GM19395 (cell line): ENCODE data around the gene S100A14.

Experiments
- ATAC-seq: cut with Tn5 transposase; IDR thresholded peaks from one replicate; pipeline ENCODE4 v1.9.1; 2021; ENCODE audit warnings: mild to moderate bottlenecking, moderate library complexity; ENCODE audit not compliant: unreplicated experiment

The S100A14 gene

DNA sequence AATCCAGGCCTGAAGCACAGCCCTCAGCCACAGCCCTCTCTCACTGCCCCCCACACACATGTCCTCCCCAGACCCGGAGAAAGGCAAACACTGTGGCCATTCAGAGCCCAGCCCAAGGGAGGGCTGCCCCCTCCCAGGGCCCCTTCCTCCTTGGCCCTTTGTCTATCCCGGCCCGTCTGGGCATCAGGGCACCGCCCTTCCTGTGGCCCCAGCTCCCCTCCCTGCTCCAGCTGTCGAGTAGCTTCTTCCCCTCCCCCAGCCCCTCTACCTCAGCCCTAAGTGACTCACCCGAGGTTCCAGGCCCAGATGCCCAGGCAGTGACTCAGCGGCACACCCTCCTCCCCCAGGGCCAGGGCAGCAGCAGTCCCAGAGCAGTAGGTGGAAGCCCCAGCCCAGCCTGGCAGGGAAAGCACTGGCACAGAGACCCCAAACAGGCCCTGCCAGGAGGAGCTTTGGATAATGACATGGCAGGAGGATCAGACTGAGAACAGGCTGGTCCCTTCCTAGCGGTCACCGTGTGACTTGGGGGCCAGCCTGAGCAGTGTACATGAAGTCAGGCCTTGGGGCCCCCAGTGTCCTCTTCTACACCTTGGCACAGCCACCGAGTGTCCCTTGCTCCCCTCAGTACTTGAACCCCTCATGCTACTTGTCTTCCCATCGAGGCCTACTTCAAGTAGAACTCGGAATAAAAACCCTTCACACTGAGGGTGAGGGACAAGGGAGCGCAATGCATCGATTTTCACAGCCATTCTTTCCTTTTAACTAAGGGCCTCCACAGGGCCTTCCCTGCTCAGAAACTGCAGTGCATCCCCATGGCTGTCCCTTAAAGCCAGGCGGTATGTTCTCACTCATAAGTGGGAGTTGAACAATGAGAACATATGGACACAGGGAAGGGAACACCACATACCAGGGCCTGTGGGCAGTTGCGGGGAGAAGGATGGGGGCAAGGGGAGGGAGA, 49.4 kb downstream of the S100A14 start:
- no peak for ATAC-seq

DNA sequence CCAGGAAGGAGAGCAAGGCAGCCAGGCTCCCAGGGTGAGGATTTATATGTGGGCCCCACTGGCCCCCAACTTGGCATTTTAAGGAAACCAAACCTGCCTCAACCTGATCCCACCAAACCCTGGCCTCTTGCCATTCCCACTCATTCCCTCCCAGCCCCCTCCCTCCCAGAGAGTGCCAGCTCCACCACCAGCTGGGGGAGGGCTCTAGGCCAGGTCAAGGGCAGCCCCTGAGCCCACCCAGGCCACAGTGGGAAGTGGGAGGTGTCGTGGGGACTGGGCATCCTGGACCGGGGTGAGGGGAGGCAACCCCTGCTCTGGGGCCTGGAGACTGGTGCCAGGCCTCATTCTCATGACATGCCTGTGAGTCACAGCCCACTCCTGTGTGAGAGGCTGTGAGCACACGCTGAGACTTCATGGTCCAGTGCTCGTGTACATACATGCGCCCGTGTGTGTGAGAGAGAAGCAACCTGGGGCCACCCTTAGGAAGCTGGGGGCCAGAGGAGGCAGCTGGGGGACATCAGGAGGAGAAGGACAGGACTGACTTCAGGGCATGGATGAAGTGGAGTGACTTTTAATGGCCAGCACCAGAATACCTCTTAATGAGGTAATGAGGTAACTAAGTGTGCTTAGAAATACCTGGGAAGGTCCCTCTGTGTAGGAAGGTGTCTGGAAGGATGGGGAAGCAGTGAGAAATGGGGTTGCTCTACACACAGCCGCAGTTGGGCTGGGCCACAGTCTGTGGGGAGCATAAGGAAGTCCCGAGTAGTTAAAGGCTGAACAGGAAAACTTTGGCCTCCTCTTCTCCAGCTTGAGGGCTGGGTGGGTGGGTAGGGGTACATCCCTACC, 50.4 kb downstream of the S100A14 start, which contains the start of gene S100A2:
Gene S100A2 (minus strand): TSS at position 316 of the 846 bp plus-strand sequence. CDS start 1,967 bp downstream, outside the sequence.
- ATAC-seq: no peak
